Mononuclear cell (primary cell): Measurements from ENCODE around the gene IVNS1ABP. TPM values are rescaled to one million over a fixed set of nuclear protein-coding genes. Genes with fewer than 3 reads are reported as not detected.
A peak's percentile ranks its signal among the peaks of the same experiment; 100 is the strongest.
"Not testable (repeated sequence)": the region's sequence is repeated elsewhere in the genome, so short reads cannot be mapped to it uniquely, and the experiment has no call there.

ENCODE experiments used
- H3K27me3 ChIP-seq: 2 replicates; pipeline ENCODE4 v1.6.0; 2011; ENCODE audit warnings: low read length, control low read depth; ENCODE audit not compliant: insufficient read depth
- H3K4me1 ChIP-seq: 2 replicates; pipeline ENCODE4 v1.5.1; 2011; ENCODE audit warnings: mild to moderate bottlenecking, low read length, control low read depth; ENCODE audit not compliant: insufficient read depth
- H3K4me3 ChIP-seq: 2 replicates; pipeline ENCODE4 v1.5.1; 2011; ENCODE audit warnings: mild to moderate bottlenecking, low read length, moderate library complexity
- H3K9me3 ChIP-seq: 2 replicates; pipeline ENCODE4 v1.5.1; 2011; ENCODE audit warnings: low read depth, mild to moderate bottlenecking, control low read depth, low read length
- total RNA-seq: library from RNA; depleted of rRNA; stranded (reverse); fragments of >200 nt; gene quantifications from one replicate; pipeline ENCODE4 v1.2.3, GENCODE V29; 2012

The IVNS1ABP gene
- total RNA-seq, 1 donor: 282 TPM

- no peaks in the 10 kb centered on the region for H3K9me3 ChIP-seq
- H3K4me3 ChIP-seq: no peak overlapping the region
- H3K27me3 ChIP-seq: no peaks in the 10 kb centered on the region
- H3K4me1 ChIP-seq: peaks cover 42% of the 10 kb centered on the region
Measured at GRCh38 chr1:185342672-185343259, 25.7 kb upstream of the IVNS1ABP start.

DNA sequence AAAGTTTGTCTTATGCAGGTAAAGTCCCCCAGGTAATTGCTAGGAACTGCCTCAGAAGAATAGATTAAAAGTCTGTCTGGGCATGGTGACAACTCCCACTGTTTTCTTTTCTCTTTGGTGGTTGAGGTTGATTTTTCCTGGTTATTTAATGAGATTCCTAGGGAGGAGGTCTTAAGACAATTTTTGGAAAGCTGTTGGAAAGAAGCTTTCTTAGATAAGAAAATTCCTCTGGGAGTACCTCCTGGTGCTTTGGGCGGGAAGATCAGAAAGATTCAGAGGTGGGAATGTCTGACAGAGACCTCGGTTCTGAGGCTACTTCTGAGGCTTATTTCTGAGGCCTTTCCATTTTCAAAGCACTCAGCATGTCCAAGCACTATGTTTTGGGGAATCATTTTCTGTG, 25.0 kb upstream of the IVNS1ABP start:
- Histone ChIP-seq H3K9me3 (no peaks in the 10 kb centered on the region), H3K4me3 (no peak overlapping the region)

DNA sequence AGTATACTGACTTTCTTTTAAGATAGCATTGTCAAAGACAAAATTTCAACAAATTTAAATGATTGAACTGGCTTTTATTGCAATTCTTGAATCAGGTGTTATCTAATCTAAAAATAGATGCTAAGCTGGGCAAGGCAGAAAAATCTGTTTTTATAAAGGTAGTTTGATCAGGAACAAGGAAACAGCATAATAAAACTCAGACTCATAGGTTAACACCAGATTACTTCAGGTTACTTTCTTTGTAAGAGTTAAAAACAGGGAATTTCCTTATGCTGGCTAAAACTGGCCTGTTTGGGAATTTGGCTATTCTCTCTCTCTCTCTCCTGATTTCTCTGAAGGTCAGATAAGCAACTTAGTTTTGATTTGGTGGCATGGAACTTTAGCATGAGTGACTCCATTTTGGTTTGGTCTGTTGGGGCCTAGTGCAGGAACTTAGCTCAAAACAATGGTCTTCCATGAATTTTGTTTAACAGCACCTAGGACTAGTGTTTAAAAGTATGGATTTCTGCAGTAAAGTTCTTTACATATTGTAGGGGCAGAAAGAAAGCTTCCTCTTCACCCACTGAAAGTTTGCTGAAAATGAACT, 24.2 kb upstream of the IVNS1ABP start:
- Histone ChIP-seq H3K4me3 (no peak overlapping the region), H3K9me3 (no peaks in the 10 kb centered on the region), H3K27me3 (no peaks in the 10 kb centered on the region), H3K4me1 (peaks cover 46% of the 10 kb centered on the region)

More for the DNA sequence above, 25.0 kb upstream of the IVNS1ABP start:
- peaks cover 46% of the 10 kb centered on the region for H3K4me1 ChIP-seq
- no peaks in the 10 kb centered on the region for H3K27me3 ChIP-seq

- H3K4me1 ChIP-seq: peaks cover 44% of the 10 kb centered on the region
- no peaks in the 10 kb centered on the region for H3K9me3 ChIP-seq
- H3K27me3 ChIP-seq: no peaks in the 10 kb centered on the region
- no peak overlapping the region for H3K4me3 ChIP-seq
Measured at GRCh38 chr1:185338719-185339622, 21.9 kb upstream of the IVNS1ABP start.

- Histone ChIP-seq H3K27me3 (no peaks in the 10 kb centered on the region), H3K9me3 (no peaks in the 10 kb centered on the region), H3K4me3 (no peak overlapping the region), H3K4me1 (peaks cover 44% of the 10 kb centered on the region)
Measured at GRCh38 chr1:185337246-185337645, 20.2 kb upstream of the IVNS1ABP start.

GRCh38 chr1:185334182-185334581, 17.1 kb upstream of the IVNS1ABP start:
- H3K9me3 ChIP-seq: no peaks in the 10 kb centered on the region
- H3K4me3 ChIP-seq: no peak overlapping the region
- no peaks in the 10 kb centered on the region for H3K27me3 ChIP-seq
- peaks cover 31% of the 10 kb centered on the region for H3K4me1 ChIP-seq

GRCh38 chr1:185328255-185328654, 11.2 kb upstream of the IVNS1ABP start:
- Histone ChIP-seq H3K27me3 (no peaks in the 10 kb centered on the region), H3K4me3 (no peak overlapping the region), H3K9me3 (no peaks in the 10 kb centered on the region), H3K4me1 (no peaks in the 10 kb centered on the region)

DNA sequence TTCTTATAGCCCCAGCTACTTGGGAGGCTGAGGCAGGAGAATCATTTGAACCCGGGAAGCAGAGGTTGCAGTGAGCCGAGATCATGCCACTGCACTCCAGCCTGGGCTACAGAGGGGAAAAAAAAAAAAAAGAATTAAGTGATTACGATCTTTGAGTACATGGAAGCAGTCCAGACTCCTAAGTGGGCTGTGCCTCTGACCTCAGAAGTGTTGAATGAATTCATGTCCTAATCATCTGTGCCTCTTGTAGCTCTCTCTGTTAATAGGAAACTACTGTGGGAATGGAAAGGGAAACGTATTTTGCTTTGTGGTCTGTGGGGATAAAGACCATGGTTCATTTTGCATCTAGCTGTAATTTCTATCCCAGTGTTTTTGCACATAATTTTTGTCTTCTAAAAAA, 8.4 kb upstream of the IVNS1ABP start:
- H3K4me1 ChIP-seq: no peaks in the 10 kb centered on the region
- no peaks in the 10 kb centered on the region for H3K9me3 ChIP-seq
- no peaks in the 10 kb centered on the region for H3K27me3 ChIP-seq
- H3K4me3 ChIP-seq: no peak overlapping the region

- Histone ChIP-seq H3K4me3 (no peak overlapping the region), H3K9me3 (no peaks in the 10 kb centered on the region), H3K4me1 (peaks cover 1% of the 10 kb centered on the region), H3K27me3 (no peaks in the 10 kb centered on the region)
Measured at GRCh38 chr1:185324118-185324517, 7.1 kb upstream of the IVNS1ABP start.

GRCh38 chr1:185322636-185323035, 5.6 kb upstream of the IVNS1ABP start:
- Histone ChIP-seq H3K9me3 (no peaks in the 10 kb centered on the region), H3K27me3 (no peaks in the 10 kb centered on the region), H3K4me3 (no peak overlapping the region), H3K4me1 (peaks cover 14% of the 10 kb centered on the region)

- not testable (repeated sequence) for H3K4me3 ChIP-seq, H3K9me3 ChIP-seq, H3K27me3 ChIP-seq
- peaks cover 16% of the 10 kb centered on the region for H3K4me1 ChIP-seq
Measured at GRCh38 chr1:185321653-185322221, 4.7 kb upstream of the IVNS1ABP start.

GRCh38 chr1:185321104-185321503, 4.1 kb upstream of the IVNS1ABP start:
- not testable (repeated sequence) for H3K9me3 ChIP-seq, H3K4me3 ChIP-seq, H3K27me3 ChIP-seq
- peaks cover 16% of the 10 kb centered on the region for H3K4me1 ChIP-seq

- Histone ChIP-seq H3K9me3 (no peaks in the 10 kb centered on the region), H3K4me1 (peaks cover 27% of the 10 kb centered on the region), H3K4me3 (no peak overlapping the region), H3K27me3 (no peaks in the 10 kb centered on the region)
Measured at GRCh38 chr1:185319139-185319475, 2.1 kb upstream of the IVNS1ABP start.

GRCh38 chr1:185318431-185319138, 1.5 kb upstream of the IVNS1ABP start:
- no peaks in the 10 kb centered on the region for H3K9me3 ChIP-seq
- H3K4me3 ChIP-seq: no peak overlapping the region
- no peaks in the 10 kb centered on the region for H3K27me3 ChIP-seq
- H3K4me1 ChIP-seq: peaks cover 27% of the 10 kb centered on the region

- Histone ChIP-seq H3K4me1 (peaks cover 27% of the 10 kb centered on the region), H3K4me3 (peak overlapping the region; percentile 37), H3K27me3 (no peaks in the 10 kb centered on the region), H3K9me3 (no peaks in the 10 kb centered on the region)
Measured at GRCh38 chr1:185317886-185318310, 855 bp upstream of the IVNS1ABP start.
